CD4-positive, alpha-beta T cell (primary cell): ENCODE results near the gene KLHDC8B. TPM values are rescaled to one million over a fixed set of nuclear protein-coding genes. Genes with fewer than 3 reads are reported as not detected.

Experiments used
- ATAC-seq: fragments of 200-7000 bp; cut with Tn5 transposase; one replicate; pipeline ENCODE4 v1.10.0; 2022; ENCODE audit warnings: mild to moderate bottlenecking; ENCODE audit not compliant: poor library complexity
- CTCF ChIA-PET: fragments of 350-600 bp; sonication (Branson Sonifier 250); formaldehyde crosslinking; loops from one replicate; lab custom pipeline; 2021; ENCODE audit warnings: antibody characterized with exemption, inconsistent platforms; lab: Charles Lee
- POLR2A ChIA-PET: fragments of 350-600 bp; sonication (Branson Sonifier 250); formaldehyde crosslinking; loops from one replicate; lab custom pipeline; 2021; ENCODE audit warnings: antibody characterized with exemption, inconsistent platforms; lab: Charles Lee
- DNase-seq, 14 experiments: peaks; one replicate each; pipeline ENCODE4 v3.0.0-alpha.2; 2013 to 2020; ENCODE audit warnings: mixed read lengths in 2 of 14
- H3K27ac ChIP-seq, 2 donors: one replicate each; pipeline versions ENCODE4 v1.5.1 to v1.7.0; 2013; ENCODE audit warnings: low read length in 2 of 2, low read depth in 1 of 2, mild to moderate bottlenecking in 1 of 2
- H3K27me3 ChIP-seq, 2 experiments: 1 replicate in 1 of 2; 2 replicates in 1 of 2; pipeline versions ENCODE4 v1.6.1 to v1.7.0; 2013; ENCODE audit warnings: low read length in 2 of 2, control low read depth in 1 of 2, mild to moderate bottlenecking in 1 of 2, moderate library complexity in 1 of 2; ENCODE audit not compliant: insufficient read depth in 2 of 2, control insufficient read depth in 1 of 2
- H3K36me3 ChIP-seq: one replicate; pipeline ENCODE4 v1.6.1; 2013; ENCODE audit warnings: low read length, control low read depth; ENCODE audit not compliant: insufficient read depth
- H3K4me1 ChIP-seq: one replicate; pipeline ENCODE4 v1.6.1; 2013; ENCODE audit warnings: low read length, control low read depth; ENCODE audit not compliant: insufficient read depth
- H3K4me3 ChIP-seq: one replicate; pipeline ENCODE4 v1.5.1; 2013; ENCODE audit warnings: mild to moderate bottlenecking, low read length, moderate library complexity
- H3K9me3 ChIP-seq, 2 experiments: 1 replicate in 1 of 2; 2 replicates in 1 of 2; pipeline versions ENCODE4 v1.6.1 to v1.7.0; 2013; ENCODE audit warnings: low read length in 2 of 2, mild to moderate bottlenecking in 2 of 2, control low read depth in 1 of 2, moderate library complexity in 1 of 2; ENCODE audit not compliant: control insufficient read depth in 1 of 2, insufficient read depth in 1 of 2
- H3K27ac Mint-ChIP-seq: one replicate; pipeline ENCODE4 v1.8.0; 2020; ENCODE audit warnings: mixed read lengths
- H3K27me3 Mint-ChIP-seq: one replicate; pipeline ENCODE4 v1.8.0; 2021; ENCODE audit warnings: mixed read lengths
- H3K36me3 Mint-ChIP-seq: one replicate; pipeline ENCODE4 v1.8.0; 2021; ENCODE audit warnings: low read depth, mixed read lengths
- H3K4me1 Mint-ChIP-seq: one replicate; pipeline ENCODE4 v1.8.0; 2021; ENCODE audit warnings: low read depth, mixed read lengths
- H3K4me3 Mint-ChIP-seq: one replicate; pipeline ENCODE4 v1.8.0; 2020; ENCODE audit warnings: mild to moderate bottlenecking, mixed read lengths
- H3K9me3 Mint-ChIP-seq: one replicate; pipeline ENCODE4 v1.8.0; 2020; ENCODE audit warnings: mixed read lengths
- intact Hi-C, 2 experiments: fragments of 100-400 bp; cut with DNase I in 1 of 2; cut with micrococcal nuclease in 1 of 2; formaldehyde crosslinking; loops; one replicate each; pipeline versions ENCODE4 v1.15.1 to v1.9.0; 2023 to 2025; cut with DNase I, micrococcal nuclease
- total RNA-seq, 174 experiments: library from RNA in 2 of 174; stranded (reverse) in 2 of 174; gene quantifications; one replicate each; pipeline ENCODE4 v1.2.3 and lab custom pipeline; 2021 to 2026
- TF ChIP-seq, protein P1 (sequence below): fragments of 200-600 bp; IDR thresholded peaks from one replicate; pipeline ENCODE4 v1.8.0; 2022; ENCODE audit warnings: antibody characterized with exemption, mild to moderate bottlenecking

Gene KLHDC8B
- total RNA-seq, 2 experiments from 2014 or later = 1.2 to 1.6 TPM

DNA sequence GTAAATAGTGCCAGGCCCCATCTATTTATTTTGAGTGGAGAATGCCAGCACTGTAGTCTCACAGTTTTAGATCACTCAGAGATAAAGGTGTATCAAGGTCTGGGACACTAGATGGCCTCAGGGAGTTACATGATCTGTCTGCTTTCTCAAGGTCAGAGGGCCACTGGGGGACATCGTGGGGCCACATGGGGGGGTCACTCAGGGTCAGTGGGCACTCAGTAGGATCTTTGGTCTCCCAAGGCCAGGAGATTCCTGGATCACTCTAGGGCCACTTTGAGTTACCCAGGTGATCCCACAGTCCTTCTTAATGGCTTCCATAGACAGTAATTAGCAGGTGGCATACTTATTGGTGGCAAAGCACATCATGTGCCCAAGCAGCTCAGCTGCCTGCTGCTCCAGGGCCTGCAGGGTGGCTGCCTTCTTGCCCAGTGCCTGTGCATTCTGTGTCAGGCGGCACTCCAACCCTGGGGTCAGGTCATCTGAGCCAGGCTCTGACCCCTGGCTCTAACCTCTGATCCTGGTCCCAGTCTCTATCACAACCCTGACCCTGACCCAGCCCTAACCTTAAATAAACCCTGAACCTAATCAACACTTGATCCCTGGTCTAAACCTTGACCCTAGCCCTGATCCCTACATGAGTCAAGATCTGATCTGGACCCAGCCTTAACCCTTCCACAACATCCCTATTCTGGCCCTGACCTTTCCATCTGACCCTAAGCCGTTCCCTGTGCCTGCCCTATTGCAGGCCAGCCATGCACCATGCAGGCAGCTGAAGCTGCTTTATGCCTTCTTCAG, 36.7 kb upstream of the KLHDC8B start:
- Mint-ChIP-seq H3K4me1 (no peaks in the 10 kb centered on the region), H3K9me3 (no peaks in the 10 kb centered on the region), H3K27ac (no peak overlapping the region), H3K27me3 (peaks cover 46% of the 10 kb centered on the region), H3K4me3 (no peak overlapping the region), H3K36me3 (no peaks in the 10 kb centered on the region)
- Histone ChIP-seq H3K9me3 (no peaks in the 10 kb centered on the region), H3K4me1 (peaks cover 4% of the 10 kb centered on the region), H3K4me3 (no peak overlapping the region), H3K27ac (no peak overlapping the region), H3K36me3 (no peaks in the 10 kb centered on the region), H3K27me3 (peaks cover 12 to 18% of the 10 kb centered on the region in 2 experiments)
- ChIA-PET CTCF (no interaction called here), POLR2A (no interaction called here)
- DNase-seq (no peak), ATAC-seq (no peak)
- intact Hi-C loops = no loop called here
- TF ChIP-seq, protein P1, sequence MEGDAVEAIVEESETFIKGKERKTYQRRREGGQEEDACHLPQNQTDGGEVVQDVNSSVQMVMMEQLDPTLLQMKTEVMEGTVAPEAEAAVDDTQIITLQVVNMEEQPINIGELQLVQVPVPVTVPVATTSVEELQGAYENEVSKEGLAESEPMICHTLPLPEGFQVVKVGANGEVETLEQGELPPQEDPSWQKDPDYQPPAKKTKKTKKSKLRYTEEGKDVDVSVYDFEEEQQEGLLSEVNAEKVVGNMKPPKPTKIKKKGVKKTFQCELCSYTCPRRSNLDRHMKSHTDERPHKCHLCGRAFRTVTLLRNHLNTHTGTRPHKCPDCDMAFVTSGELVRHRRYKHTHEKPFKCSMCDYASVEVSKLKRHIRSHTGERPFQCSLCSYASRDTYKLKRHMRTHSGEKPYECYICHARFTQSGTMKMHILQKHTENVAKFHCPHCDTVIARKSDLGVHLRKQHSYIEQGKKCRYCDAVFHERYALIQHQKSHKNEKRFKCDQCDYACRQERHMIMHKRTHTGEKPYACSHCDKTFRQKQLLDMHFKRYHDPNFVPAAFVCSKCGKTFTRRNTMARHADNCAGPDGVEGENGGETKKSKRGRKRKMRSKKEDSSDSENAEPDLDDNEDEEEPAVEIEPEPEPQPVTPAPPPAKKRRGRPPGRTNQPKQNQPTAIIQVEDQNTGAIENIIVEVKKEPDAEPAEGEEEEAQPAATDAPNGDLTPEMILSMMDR = no peak

DNA sequence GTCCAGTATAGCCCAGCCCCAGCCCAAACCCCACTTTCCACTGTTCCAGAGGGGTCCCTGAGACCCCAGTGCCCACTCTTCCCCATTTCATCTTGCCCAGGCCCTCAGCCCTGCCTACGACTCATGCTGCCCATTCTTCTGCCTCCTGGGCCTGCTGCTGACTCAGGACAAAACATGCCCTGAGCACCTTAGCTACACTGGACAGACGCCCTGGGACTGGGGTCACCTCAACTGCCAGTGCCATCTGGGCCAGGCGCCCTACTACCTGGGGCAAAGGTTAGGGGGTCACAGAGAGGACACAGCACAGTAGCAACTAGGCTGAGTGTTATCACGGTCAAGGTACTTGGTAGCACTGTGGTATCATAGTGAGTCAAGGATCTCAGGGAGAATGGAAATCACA, 35.9 kb upstream of the KLHDC8B start:
- no peak overlapping the region for H3K27ac Mint-ChIP-seq
- ChIA-PET CTCF (no interaction called here), POLR2A (no interaction called here)
- intact Hi-C loops = no loop called here
- H3K4me1 Mint-ChIP-seq = no peaks in the 10 kb centered on the region
- no peak for ATAC-seq
- TF ChIP-seq, protein P1 = no peak
- H3K27me3 Mint-ChIP-seq = peaks cover 52% of the 10 kb centered on the region
- Histone ChIP-seq H3K36me3 (no peaks in the 10 kb centered on the region), H3K4me3 (no peak overlapping the region), H3K9me3 (no peaks in the 10 kb centered on the region), H3K27me3 (peaks cover 12 to 18% of the 10 kb centered on the region in 2 experiments), H3K27ac (no peak overlapping the region), H3K4me1 (peaks cover 4% of the 10 kb centered on the region)
- no peak overlapping the region for H3K4me3 Mint-ChIP-seq
- no peak for DNase-seq
- H3K36me3 Mint-ChIP-seq = no peaks in the 10 kb centered on the region
- no peaks in the 10 kb centered on the region for H3K9me3 Mint-ChIP-seq

DNA sequence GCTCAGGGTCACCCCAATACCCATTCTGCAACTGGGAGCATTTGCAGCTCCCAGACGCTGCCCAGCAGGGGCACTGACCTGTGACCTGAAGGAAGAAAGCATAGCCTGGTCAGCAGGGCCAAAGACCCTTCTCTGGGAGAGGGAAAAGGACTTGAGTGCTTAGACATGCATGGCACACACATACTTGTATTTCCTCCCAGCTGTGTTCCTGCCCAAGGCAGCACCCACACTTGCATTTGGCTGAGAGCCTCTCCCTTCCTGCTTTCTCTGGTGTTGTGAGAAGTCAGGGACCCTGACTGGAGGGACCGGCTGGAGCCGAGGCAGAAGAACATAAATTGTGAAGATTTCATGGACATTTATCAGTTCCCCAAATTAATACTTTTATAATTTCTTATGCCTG, 31.3 kb upstream of the KLHDC8B start:
- H3K27ac Mint-ChIP-seq = no peak overlapping the region
- peaks cover 0 to 5% of the 10 kb centered on the region in 2 experiments for H3K27me3 ChIP-seq
- POLR2A ChIA-PET = no interaction called here
- intact Hi-C loops = no loop called here
- no peak overlapping the region for H3K27ac ChIP-seq
- DNase-seq (no peak), ATAC-seq (no peak)
- H3K9me3 Mint-ChIP-seq = peaks cover 2% of the 10 kb centered on the region
- CTCF ChIA-PET = no interaction called here
- no peaks in the 10 kb centered on the region for H3K36me3 Mint-ChIP-seq
- TF ChIP-seq, protein P1 = no peak
- peaks cover 27% of the 10 kb centered on the region for H3K27me3 Mint-ChIP-seq
- H3K36me3 ChIP-seq = no peaks in the 10 kb centered on the region
- H3K4me3 Mint-ChIP-seq = no peak overlapping the region
- H3K4me3 ChIP-seq = no peak overlapping the region
- peaks cover 0 to 5% of the 10 kb centered on the region in 2 experiments for H3K9me3 ChIP-seq
- no peaks in the 10 kb centered on the region for H3K4me1 ChIP-seq
- H3K4me1 Mint-ChIP-seq = no peaks in the 10 kb centered on the region
